Measurements from ENCODE around the gene MPDZ.

MPDZ gene

GRCh38 chr9:13263511-13263910 lies 16.0 kb downstream of the MPDZ start:
- Histone ChIP-seq H3K9me3 (ENCODE audit: control insufficient read depth, insufficient read depth, low read depth, low read length) (no peaks in the 10 kb centered on the region), H3K36me3 (ENCODE audit: control insufficient read depth in 2 of 2, insufficient read depth in 1 of 2, low read length in 2 of 2) (no peaks in the 10 kb centered on the region), H3K27ac (ENCODE audit: extremely low read depth, low read depth, low read length) (no peak overlapping the region), H3K4me1 (ENCODE audit: control insufficient read depth, insufficient read depth, low read length) (peaks cover 7% of the 10 kb centered on the region), H3K4me3 (ENCODE audit: low read depth, low read length) (no peak overlapping the region)
- ChIA-PET POLR2A (interaction anchor here (0.7 kb wide), 1 partner anchor 1604 kb away, joined by 4 read pairs; no protein-coding TSS in a partner anchor), CTCF (no interaction called here)
- TF ChIP-seq SP3 (tag by site-specific recombination; IDR thresholded peaks at IDR 0.05) (no peak), OSR2 (tag by site-specific recombination; IDR thresholded peaks at IDR 0.05) (no peak), ZNF2 (tag by site-specific recombination; IDR thresholded peaks at IDR 0.05) (no peak), KLF7 (tag by site-specific recombination; IDR thresholded peaks at IDR 0.05; ENCODE audit: borderline replicate concordance) (no peak), ZSCAN23 (tag by site-specific recombination; IDR thresholded peaks at IDR 0.05) (no peak), ZNF169 (tag by site-specific recombination; IDR thresholded peaks at IDR 0.05) (no peak)
- TF ChIP-seq, protein P1, sequence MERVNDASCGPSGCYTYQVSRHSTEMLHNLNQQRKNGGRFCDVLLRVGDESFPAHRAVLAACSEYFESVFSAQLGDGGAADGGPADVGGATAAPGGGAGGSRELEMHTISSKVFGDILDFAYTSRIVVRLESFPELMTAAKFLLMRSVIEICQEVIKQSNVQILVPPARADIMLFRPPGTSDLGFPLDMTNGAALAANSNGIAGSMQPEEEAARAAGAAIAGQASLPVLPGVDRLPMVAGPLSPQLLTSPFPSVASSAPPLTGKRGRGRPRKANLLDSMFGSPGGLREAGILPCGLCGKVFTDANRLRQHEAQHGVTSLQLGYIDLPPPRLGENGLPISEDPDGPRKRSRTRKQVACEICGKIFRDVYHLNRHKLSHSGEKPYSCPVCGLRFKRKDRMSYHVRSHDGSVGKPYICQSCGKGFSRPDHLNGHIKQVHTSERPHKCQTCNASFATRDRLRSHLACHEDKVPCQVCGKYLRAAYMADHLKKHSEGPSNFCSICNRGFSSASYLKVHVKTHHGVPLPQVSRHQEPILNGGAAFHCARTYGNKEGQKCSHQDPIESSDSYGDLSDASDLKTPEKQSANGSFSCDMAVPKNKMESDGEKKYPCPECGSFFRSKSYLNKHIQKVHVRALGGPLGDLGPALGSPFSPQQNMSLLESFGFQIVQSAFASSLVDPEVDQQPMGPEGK (tag by site-specific recombination; IDR thresholded peaks at IDR 0.05): no peak

DNA sequence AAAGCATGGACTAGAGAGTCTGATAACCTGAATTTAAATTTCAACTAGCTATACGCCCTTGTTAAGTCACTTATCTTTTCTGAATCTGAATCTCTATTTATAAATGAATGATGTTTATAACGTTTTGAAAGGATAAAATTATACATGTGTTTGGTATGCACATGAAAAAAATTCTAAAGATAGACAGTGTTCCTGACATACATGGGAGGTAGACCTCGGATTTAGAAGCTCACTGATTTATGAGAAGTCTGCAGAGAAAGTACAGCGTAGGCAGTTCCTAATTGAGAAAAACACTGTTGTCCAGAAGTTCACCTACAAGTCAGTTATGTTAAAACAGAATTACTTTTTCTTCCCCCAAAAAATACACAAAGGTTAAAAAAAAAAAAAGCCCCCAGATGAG lies 26.6 kb downstream of the MPDZ start:
- TF ChIP-seq ZNF121 (tag by site-specific recombination; IDR thresholded peaks at IDR 0.05) (no peak), KLF17 (tag by site-specific recombination; IDR thresholded peaks at IDR 0.05) (no peak), ZSCAN23 (tag by site-specific recombination; IDR thresholded peaks at IDR 0.05) (no peak)
- CTCF ChIA-PET: interaction anchor here (0.8 to 1.1 kb wide), 2 partner anchors 9 to 99 kb away, joined by 3 to 5 read pairs; no protein-coding TSS in a partner anchor

DNA sequence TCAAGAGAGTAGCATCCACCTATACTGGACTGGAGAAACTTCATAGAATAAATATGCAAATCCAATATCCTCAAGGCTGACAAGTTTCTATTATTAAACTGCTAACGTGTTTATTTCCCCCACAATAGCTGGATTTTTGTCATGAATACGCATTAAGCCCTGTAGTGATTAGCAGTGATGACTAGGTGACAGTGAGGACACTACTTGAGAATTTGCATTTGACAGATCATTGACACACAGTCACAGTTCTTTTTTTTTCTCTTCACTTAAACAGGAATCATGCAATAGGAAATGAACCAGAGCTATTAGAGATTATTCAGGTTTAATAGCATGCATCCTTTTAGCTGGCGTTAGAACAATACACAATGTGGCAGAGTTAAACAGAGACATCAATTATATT lies 35.3 kb downstream of the MPDZ start:
- H3K4me3 ChIP-seq (ENCODE audit: low read depth, low read length): no peak overlapping the region
- no peak overlapping the region for H3K27ac ChIP-seq (ENCODE audit: extremely low read depth, low read depth, low read length)
- CTCF ChIA-PET: no interaction called here
- H3K9me3 ChIP-seq (ENCODE audit: control insufficient read depth, insufficient read depth, low read depth, low read length): no peaks in the 10 kb centered on the region
- POLR2A ChIA-PET: no interaction called here
- TF ChIP-seq TCF7L2 (IDR thresholded peaks at IDR 0.05; ENCODE audit: borderline replicate concordance, low read depth, low read length): no peak
- no peak for TF ChIP-seq ZNF561 (tag by site-specific recombination; IDR thresholded peaks at IDR 0.05; ENCODE audit: borderline replicate concordance)
- TF ChIP-seq MZF1 (tag by site-specific recombination; IDR thresholded peaks at IDR 0.05; ENCODE audit: borderline replicate concordance): no peak
- no peaks in the 10 kb centered on the region for H3K4me1 ChIP-seq (ENCODE audit: control insufficient read depth, insufficient read depth, low read length)
- peaks cover 0 to 21% of the 10 kb centered on the region in 2 experiments for H3K36me3 ChIP-seq (ENCODE audit: control insufficient read depth in 2 of 2, insufficient read depth in 1 of 2, low read length in 2 of 2)

More for the DNA sequence above, 26.6 kb downstream of the MPDZ start:
- Histone ChIP-seq H3K4me1 (ENCODE audit: control insufficient read depth, insufficient read depth, low read length) (no peaks in the 10 kb centered on the region), H3K36me3 (ENCODE audit: control insufficient read depth in 2 of 2, insufficient read depth in 1 of 2, low read length in 2 of 2) (no peaks in the 10 kb centered on the region; a peak in 1 of 3 replicates), H3K9me3 (ENCODE audit: control insufficient read depth, insufficient read depth, low read depth, low read length) (no peaks in the 10 kb centered on the region), H3K4me3 (ENCODE audit: low read depth, low read length) (no peak overlapping the region), H3K27ac (ENCODE audit: extremely low read depth, low read depth, low read length) (no peak overlapping the region)
- POLR2A ChIA-PET: interaction anchor here (0.7 kb wide), 1 partner anchor 173 kb away, joined by 4 read pairs; no protein-coding TSS in a partner anchor

DNA sequence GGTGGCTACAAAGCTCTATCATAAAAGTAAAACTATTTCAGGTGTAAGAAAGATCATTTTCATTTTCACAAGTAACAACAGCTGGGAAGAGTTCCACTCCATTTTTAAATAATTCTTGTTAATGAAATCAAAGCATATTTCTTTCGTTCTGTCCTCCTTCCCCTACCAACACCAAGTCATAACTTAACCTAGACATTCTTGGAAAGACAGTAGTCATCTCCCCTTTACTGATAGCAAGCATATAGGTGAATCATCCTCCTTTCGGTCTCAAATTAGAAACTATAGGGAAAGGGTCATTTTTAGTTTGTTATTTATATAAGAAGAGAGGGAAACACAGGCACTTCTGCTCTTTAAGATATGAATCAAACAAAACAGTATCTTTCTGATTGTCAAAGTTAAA lies 38.2 kb downstream of the MPDZ start:
- no peak for TF ChIP-seq ZNF530 (tag by site-specific recombination; IDR thresholded peaks at IDR 0.05; ENCODE audit: low read depth)
- TF ChIP-seq, protein P2, sequence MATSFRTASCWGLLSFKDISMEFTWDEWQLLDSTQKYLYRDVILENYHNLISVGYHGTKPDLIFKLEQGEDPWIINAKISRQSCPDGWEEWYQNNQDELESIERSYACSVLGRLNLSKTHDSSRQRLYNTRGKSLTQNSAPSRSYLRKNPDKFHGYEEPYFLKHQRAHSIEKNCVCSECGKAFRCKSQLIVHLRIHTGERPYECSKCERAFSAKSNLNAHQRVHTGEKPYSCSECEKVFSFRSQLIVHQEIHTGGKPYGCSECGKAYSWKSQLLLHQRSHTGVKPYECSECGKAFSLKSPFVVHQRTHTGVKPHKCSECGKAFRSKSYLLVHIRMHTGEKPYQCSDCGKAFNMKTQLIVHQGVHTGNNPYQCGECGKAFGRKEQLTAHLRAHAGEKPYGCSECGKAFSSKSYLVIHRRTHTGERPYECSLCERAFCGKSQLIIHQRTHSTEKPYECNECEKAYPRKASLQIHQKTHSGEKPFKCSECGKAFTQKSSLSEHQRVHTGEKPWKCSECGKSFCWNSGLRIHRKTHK (tag by site-specific recombination; IDR thresholded peaks at IDR 0.05): peak; percentile 72; the same call in 1 of the 2 replicates
- no peak for TF ChIP-seq ZNF48 (tag by site-specific recombination; IDR thresholded peaks at IDR 0.05)
- no peak for TF ChIP-seq GLI4 (tag by site-specific recombination; IDR thresholded peaks at IDR 0.05)
- no peak for TF ChIP-seq ZNF184 (tag by site-specific recombination; IDR thresholded peaks at IDR 0.05)
- TF ChIP-seq ELK4 (IDR thresholded peaks at IDR 0.05; ENCODE audit: borderline replicate concordance, low read depth, low read length): no peak
- TF ChIP-seq KLF10 (tag by site-specific recombination; IDR thresholded peaks at IDR 0.05): no peak
- TF ChIP-seq GLI2 (tag by site-specific recombination; IDR thresholded peaks at IDR 0.05; ENCODE audit: borderline replicate concordance, low read depth): no peak
- H3K9me3 ChIP-seq (ENCODE audit: control insufficient read depth, insufficient read depth, low read depth, low read length): no peaks in the 10 kb centered on the region
- H3K4me1 ChIP-seq (ENCODE audit: control insufficient read depth, insufficient read depth, low read length): no peaks in the 10 kb centered on the region
- H3K27ac ChIP-seq (ENCODE audit: extremely low read depth, low read depth, low read length): no peak overlapping the region
- POLR2A ChIA-PET: no interaction called here
- H3K4me3 ChIP-seq (ENCODE audit: low read depth, low read length): no peak overlapping the region
- CTCF ChIA-PET: interaction anchor here (0.6 kb wide), 1 partner anchor 740 kb away, joined by 3 read pairs; no protein-coding TSS in a partner anchor
- H3K36me3 ChIP-seq (ENCODE audit: control insufficient read depth in 2 of 2, insufficient read depth in 1 of 2, low read length in 2 of 2): peaks cover 0 to 13% of the 10 kb centered on the region in 2 experiments
